ENCODE results near the gene C16orf78.
A peak's percentile ranks its signal among the peaks of the same experiment; 100 is the strongest.

C16orf78 gene, protein sequence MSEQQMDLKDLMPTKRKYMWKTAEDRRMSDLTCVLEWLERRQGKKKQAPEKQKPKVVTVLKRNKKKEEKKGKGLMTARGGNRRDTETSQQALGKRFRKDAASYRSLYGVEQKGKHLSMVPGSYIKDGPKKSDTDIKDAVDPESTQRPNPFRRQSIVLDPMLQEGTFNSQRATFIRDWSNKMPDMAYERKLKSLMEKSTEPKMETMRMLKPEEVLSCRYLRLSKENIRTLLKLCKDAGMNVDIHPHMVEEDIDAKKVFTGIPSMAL

DNA sequence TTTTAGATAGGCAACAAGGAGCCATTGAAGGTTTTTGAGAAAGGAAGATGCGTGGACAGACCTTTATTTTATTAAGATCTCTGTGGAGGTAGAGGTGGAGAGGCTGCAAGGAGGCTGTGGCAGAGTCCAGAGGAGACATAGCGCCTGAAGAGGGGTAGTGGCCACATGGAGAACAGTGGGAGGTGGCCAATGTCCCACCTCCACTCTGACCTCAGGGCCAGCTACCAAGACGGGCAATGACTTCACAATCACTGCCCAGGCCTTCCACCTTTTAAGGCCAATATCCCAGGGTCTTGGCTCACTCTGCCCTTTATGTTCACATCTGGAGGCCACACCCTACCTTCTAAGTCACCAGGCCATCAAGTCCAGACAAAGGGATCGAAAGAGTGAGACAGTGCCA lies at the start of gene C16orf78:
Gene C16orf78 (plus strand): TSS at position 301 of the 400 bp plus-strand sequence. CDS start 136 bp downstream, outside the sequence.
- DNase-seq: no peak

DNA sequence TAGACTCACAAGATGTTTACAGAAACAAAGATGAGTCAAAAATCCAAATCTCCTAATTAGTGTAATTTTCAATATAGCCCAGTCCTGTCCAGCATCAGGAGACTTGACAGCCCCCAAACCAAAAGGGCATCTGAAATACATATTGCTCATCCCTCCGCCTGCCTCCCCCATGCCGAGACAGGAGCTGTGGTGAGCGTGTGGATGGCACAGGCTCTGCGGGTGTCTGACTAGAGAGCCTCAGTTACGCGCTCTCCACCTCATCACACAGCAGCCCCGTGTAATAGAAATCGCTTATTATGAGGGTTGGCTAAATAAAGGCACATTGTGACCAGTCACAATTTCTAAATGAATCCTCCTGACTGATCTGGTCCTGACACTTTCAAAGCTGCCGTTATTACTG lies 48.9 kb upstream of the C16orf78 start:
- no peak for DNase-seq

DNA sequence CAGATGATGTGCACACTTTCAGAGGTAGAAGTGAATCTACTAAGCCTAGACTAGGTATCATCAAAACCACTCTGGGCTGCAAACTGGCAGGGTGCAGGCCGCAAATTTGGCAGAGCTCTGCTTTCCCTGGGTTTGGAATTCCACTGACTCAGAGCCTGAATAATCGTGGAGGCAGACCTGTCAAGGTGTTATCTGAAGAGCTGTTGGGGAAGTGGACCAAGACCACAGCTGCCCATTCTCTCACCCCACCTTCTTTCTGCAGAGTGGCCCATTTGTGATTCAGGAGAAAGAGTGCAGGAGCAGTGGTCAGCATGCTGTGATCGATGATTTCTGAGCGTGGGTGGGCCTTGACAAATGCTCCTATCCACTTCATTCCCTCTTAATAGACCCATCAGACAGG lies 46.1 kb upstream of the C16orf78 start:
- no peak for DNase-seq

DNA sequence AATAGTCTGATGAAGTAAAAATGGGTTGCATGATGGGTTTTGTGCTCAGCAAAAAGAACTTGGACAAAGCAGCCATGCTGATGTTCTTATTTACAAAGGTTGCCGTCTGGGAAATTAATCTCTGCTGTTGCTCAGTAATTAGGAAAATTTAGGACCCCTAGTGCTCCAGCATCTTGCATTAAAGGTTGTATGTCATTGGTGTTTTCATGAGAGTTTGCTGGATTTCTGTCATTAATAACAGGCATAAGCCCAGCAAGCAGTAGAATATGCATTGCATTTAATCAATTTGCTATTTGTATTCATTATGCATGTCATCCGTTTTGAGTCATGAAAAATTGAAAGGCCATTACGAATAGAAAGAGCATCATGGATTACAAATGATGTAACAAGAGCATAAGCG lies 45.3 kb upstream of the C16orf78 start:
- DNase-seq: no peak

DNA sequence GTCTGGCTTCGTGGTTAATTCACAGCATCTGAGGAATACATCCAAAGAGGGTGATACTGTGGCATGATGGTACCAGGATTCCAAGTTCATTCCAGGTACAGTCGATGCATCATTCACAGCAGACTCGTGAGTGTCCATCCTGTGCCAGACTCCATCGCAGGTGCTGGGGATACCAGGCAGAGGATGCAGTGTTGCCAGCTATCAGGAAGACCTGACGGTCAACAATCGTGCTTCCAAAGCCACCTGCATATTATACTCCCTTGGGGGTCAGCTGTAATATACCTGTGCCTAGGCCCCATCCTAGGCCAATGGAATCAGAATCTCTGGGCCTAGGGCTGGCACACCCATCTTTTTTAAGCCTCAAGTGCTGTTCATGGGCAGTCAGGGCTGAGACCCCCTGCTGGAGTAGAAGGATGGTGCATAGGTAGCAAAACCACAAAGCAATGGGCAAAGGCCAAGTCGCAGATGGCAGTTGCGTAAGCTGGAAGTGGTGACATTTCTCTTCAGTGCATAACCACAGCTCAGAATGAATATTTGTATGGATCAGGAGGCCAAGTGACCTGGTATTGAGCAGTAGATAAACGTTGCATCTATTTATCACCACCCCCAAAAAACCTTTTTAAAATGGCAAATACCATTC lies 42.9 kb upstream of the C16orf78 start:
- DNase-seq: no peak

DNA sequence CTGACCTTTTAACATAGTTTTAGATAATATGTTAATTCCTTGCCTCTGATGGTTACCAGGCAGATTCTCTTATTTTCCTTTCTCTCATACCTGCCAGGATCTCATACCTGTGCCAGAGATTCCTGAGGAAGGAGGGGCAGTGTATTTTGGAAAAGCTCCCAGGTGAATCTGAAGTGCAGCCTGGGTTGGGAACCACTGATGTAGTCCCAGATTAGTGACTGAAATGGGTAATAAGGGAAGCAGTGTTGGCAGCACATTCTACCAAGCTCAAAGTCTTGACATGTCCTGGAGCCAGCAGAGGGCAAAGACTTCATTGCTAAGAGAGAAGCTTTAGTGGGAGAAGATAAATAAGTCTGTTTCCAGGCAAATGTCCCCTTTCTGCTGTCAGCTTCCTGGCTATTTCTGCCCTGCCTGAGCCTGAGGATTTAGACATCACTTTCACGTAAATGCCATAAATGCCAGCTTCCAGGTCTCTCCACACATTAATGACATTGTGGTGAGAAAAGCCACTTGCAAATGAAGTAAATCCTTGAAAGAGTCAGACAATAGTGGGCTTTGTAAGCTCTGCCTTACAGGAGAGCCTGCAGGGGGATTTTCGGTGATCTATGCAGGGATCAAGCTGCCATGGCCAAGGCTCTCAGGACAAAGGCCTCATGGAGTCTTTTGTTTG lies 40.9 kb upstream of the C16orf78 start:
- DNase-seq: no peak

DNA sequence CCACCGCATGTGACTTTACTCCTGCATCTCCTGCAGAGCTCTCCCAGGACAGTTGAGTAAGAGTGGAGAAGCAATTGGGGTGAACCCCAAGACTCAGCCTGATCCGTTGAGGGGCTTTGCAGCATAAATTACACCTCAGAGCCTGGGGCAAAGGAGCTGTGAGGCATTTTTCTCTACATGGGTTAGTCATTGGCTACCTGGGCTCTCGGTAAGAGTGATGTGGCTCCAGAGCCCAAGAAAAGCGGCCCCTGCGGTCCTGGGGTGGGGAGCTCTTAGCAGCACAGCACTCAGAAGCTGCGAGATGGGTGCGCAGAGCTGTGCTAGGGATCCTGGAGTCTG lies 40.4 kb upstream of the C16orf78 start:
- no peak for DNase-seq

DNA sequence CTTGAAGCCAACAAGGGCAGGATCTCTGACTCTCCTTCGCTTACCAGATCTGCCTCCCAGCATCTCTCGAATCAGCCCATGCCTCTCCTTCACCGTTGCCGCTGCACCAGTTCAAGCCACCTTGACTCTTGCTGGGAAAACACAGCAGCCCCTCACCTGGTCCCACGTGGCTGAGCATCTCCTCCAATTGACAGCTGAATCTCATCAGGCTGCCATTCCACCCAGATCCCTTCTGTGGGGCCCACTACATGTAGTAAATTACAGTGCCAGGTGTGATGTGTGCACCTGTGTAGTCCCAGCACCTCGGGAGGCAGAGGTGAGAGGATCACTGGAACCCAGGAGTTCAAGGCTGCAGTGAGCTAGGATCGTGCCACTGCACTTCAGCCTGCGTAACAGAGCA lies 37.8 kb upstream of the C16orf78 start:
- no peak for DNase-seq

DNA sequence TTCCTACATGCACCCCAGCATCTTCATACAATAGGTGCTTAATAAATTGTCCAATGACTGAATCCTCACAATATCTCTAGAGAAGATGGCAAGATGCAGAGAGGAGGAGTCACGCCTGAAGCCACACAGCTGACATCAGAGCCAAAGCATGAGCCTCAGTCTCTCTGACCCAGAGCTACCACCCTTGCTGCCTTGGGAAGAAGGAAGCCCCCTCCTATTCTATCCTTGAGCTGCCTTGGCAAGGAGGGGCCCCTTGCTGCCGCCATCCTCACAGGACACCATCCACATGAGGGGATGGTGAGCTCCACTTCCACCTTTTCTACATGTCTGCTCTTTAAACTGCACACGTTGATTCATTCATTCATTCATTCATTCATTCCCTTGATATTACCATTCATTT lies 37.0 kb upstream of the C16orf78 start:
- no peak for DNase-seq

DNA sequence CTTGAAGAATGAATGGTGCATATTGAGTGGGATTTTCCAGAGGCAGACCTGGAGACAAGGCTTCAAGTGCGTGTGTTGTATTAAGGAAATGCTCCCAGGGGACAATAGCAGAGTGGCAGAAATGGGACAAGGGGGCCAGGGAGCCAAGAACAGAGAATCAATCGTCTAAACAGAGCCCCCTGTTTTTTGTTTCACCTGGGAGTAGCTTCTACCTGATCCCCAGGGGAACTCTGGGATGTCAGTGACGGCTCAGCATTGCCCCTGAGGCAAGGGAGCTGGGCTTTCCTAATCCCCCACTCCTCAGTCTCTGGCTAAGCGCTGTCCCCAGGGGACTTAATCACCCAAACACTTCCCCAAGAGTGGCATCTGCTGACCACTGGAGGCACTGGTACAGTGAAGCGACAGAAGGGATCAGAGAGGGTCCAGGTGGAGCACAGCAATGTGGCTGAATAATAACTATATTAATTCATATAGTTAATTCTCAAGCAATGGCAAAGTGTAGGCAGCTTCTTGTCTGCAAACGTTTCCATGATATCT lies 35.7 kb upstream of the C16orf78 start:
- peak; percentile 65 for DNase-seq

DNA sequence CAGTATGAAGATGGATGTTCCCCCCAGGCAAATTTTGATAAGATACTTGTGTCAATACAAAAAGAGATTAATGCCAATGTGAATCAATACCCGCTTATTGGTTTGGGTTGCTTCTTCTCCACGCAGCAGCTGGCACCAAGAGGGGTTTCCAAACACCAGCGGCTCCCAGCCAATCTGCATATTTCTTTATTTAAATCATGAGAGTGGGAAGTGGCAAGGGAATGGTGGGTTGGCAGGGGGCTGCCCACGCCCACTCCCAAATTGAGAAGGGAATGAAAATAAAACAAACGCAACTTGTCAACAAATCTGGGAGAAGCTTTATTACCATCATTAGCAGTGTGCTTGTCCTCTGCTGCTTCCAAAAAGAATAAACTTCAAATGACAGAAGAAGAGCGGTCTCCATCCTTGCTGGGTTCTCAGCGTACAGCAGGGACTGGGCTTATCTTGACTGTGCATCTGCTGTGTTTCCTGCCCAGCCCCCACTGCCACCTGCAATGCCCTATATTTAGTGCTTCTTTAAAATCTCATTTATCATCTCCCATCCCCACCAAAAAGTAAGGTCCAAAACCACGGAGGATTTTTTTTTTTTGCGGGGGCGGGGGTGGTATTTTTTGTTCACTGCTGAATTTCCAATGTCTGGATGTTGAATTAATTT lies 34.9 kb upstream of the C16orf78 start:
- no peak for DNase-seq

DNA sequence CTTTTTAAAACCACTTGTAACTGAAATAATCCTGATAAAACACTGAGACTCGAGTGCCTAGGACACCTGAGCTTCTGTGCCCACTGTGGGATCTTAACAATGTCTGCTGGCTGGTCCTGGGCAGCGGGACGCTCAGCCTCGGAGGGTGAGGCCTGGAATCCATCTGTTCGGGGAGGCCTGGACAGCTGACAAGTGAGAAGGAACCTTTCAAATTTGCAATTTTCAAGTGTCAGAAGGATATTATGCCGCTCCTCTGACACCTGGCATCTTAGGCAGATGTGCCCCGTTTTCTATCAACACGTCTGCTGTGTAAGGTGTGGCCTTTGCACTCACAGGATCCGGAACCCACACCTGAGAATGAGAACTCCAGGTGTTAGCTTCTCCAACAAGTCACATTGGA lies 33.1 kb upstream of the C16orf78 start:
- peak; percentile 90 for DNase-seq

DNA sequence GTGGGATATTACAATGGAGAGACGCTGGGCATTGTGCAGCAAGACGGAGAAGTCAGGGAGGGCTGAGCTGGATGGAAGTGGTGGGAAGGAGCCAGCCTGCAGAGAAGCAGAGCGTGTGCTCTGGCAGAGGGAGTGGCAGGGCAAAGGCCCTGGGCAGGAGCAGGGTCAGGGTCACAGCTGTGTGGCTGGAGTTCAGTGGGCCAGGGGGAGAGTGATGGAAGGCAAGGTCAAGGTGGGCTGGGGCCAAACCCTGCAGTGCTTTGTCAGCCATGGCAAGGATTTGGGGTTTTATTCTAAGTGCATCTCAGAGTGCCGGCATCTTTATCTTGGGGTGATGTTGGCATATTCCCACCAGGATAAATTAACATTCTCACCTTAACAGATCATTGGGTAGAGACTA lies 31.9 kb upstream of the C16orf78 start:
- DNase-seq: no peak

DNA sequence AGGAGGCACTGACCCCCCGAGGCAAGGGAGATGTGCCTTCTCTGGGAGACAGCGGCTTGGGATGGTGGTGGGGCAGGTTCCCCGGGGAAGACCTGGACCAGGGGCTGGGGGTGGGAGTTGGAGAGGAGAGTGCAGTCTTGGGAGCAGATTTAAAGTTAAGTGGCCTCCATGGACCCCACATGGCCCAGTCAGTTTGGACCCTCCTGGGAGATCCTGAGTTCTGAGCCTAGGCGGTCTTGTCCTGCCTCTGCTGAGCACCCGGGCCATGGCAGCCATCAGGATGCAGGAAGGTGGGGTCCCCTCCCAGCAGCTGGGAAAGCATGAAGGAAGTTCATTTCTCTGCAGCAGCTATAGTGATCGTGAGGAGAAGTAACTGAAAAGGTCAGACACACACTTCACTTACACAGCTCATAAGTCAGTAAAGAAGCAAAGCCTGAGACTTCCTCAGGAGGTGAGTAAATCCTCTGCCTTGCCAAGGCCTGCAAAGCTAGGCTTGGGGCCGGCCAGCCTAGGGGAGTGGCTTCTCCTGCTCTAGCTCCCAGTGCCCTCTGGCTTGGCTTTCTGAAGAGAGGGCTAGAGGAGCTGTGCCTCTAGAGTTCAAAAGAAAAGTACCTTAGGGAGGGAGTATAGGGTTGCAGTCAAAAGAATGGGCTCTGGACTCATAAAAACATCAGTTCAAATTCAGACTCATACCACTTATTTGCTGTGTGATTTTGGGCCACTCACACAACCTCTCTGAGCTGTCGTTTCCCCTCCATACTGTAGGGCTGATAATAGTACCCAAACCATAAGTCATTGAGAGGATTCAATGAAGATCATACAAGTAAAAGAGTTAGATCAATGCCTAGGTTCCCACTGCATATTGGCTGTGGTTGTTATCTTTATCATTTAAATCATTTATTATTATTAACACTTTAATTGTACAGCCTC lies 31.0 kb upstream of the C16orf78 start:
- no peak for DNase-seq

DNA sequence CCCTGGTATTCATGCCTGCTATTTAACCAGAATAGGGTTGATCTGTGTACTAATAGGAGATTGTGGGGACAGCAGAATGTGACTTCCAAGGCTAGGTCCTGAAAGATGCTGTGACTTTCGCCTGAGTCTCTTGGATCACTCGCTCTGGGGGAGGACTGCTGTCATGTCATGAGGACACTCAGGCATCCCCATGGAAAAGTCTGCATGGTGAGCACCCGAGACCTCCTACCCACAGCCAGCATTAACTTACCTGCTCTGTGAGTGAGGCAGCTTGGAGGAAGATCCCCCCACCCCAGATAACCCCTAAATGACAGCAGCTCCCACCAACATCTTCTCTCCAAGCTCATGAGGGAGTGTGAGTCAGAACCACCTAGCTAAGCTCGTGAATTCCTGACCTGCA lies 30.3 kb upstream of the C16orf78 start:
- no peak for DNase-seq

DNA sequence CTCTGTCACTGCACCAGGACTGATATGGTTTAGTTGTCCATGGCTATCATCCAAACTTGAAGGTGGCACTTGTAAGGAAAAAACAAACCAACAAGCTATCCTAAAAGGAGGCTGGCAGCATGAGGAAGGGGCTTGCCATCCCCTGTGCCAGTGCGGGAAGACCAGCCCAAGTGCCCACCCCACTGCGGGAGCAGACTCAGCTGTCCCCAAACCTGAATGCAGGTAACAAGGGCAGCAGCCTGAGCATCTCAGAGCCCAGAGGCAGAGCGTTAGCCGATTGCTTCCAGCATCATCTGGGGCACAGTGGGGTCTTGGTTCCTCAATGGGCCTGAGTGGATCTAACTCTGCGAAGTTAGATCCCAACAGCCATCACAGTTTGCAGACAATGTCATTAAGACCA lies 29.2 kb upstream of the C16orf78 start:
- no peak for DNase-seq

DNA sequence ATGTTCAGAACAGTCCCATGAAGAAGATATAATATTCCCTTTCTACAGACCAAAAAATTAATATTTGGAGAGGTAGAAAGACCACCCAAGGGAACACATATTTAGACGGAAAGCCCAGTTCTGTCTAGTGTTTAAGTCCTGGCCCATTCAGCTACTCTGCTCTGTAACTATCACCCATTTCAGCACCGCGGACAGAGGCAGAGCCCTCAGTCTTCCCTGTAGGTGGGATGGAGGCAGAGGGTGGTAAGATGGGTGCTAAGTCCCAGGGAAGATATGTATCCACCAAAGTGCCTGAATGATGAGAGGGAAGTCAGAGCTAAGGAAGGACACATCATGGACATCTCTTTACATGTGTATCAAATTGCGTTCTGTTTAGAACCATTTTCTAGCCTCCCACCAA lies 27.8 kb upstream of the C16orf78 start:
- no peak for DNase-seq

DNA sequence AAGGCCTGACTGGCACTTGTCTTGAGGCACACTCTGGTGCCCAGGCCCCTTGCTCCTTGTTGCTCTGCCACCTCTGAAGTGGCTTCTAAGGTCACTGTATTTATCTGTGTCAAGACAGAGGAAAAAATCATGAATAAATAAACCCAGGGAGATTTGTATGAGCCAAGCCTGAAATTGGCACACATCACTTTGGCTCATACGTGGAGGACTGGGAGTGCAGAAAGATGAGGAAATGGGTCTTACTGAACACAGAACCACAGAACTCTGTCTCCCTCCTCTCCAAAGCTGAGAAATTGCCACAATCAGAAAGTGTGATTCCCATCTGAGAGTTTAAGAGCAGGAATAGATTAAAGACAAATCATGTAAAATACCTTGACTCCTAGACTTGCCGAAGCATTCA lies 27.1 kb upstream of the C16orf78 start:
- DNase-seq: no peak

DNA sequence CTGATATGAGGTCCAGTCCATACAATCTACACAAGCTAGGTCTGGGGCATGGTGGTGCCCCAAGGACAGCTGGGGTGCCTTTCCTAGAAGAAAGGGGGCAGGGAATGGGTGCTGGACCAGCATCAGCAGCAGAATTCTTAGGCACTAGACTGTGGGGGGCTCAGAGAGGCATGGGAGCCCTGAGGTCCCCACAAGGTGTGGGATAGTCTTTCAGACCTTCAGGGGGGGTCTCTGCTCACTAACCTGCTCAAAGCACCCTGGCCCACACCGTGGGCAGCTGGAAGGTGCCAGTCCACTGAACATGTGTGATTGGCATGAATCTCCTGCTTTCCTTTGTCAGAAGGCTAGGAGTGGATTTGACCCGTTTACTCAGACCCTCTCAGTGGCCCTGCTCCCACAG lies 26.1 kb upstream of the C16orf78 start:
- DNase-seq: no peak

DNA sequence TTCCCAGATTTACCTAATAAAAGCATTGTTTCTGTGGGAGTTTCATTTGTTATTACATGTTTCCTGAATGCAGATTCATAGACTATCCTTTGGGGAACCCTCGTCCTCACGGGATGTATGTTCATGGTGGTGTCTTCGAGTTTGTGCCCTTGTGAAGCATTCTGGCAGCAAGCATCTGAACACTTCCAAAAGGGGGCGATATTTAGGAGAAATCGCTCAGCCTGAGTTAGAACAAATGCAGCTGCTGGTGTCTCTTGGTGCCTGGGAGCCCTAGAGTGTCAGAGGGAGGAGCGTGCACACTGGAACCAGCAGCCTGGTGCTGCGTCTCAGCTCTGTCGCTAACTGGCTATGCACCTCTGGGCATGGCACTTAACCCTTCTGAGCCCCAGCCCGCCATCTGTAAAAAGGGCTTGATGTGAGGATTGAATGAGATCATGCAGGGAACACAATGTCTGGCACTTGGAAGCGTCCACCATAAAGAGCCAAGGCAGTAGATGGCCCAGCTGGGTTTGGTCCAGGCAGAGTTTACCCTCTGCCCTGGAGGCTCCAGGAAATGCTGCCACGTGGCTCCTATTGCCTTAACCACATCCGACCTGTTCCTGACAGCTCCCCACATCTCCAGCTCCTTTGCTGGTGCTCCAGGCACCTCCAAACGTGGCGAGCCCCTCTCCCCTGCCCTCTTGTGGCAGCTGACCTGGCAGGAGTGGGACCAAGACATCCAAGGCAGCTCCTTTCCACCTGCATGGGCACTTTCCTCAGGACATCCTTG lies 25.0 kb upstream of the C16orf78 start:
- no peak for DNase-seq

DNA sequence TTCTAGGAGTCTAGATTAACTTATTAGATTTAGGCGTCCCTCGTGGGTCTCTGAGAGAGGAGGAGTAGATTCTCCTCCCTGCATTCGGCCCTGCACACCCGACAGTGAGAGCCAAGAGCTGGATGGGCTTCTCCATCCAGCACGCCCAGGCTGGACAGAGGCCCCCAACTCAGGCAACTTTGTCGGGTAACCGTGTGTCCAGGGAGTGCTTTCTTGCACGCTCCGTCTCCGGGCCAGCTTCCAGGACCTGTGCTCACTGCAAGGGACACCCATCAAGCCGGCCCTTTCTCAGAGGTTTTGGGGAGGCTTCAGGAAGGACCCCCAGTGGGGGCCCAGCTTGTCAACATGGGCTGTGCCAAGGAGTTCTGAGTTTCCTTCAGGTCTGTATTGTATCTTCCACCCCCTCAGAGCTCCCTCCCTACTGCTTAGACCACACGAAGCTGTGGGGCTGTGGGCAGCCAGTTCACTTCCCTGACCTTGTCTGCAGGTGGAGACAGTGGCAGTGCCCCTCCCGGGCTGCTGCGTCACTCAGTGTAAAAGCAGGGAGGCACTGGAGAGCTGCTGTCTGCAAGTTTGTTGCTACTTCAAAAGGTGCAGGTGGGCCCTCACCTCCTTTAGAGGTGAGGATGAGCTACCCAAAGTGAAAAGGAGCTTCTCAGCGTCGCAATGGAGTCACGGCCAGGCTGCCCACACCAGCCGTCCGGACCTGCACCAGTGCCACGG lies 24.0 kb upstream of the C16orf78 start:
- no peak for DNase-seq

Data from NCI-H524 treated with DMSO at 0.1 percent for 48 hours (cell line).